GM19193 (cell line): ENCODE data around the gene ADAMTS17.

Experiments used
- POLR2A ChIP-seq: IDR thresholded peaks from 4 replicates; pipeline ENCODE4 v1.6.1; 2011; ENCODE audit not compliant: insufficient read depth, insufficient read length; ENCODE audit errors: extremely low read depth

The ADAMTS17 gene

DNA sequence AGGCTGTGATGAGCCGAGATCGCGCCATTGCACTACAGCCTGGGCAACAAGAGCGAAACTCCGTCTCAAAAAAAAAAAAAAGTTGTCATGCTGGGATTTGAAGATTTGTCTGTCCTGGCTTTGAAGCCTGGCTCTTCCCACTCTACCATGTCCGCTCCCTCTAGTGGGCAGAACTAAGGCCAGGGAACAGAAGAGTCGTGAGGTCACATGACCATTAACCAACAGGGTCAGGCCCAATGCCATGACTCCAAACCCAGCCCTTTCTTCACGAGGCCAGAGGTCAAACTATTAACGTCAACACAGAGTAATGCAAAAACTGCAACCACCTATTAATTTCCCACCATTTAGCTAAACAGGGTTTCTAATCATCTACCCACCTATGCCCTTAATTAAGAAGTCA is 212.1 kb downstream of the ADAMTS17 start:
- TF ChIP-seq POLR2A = no peak

DNA sequence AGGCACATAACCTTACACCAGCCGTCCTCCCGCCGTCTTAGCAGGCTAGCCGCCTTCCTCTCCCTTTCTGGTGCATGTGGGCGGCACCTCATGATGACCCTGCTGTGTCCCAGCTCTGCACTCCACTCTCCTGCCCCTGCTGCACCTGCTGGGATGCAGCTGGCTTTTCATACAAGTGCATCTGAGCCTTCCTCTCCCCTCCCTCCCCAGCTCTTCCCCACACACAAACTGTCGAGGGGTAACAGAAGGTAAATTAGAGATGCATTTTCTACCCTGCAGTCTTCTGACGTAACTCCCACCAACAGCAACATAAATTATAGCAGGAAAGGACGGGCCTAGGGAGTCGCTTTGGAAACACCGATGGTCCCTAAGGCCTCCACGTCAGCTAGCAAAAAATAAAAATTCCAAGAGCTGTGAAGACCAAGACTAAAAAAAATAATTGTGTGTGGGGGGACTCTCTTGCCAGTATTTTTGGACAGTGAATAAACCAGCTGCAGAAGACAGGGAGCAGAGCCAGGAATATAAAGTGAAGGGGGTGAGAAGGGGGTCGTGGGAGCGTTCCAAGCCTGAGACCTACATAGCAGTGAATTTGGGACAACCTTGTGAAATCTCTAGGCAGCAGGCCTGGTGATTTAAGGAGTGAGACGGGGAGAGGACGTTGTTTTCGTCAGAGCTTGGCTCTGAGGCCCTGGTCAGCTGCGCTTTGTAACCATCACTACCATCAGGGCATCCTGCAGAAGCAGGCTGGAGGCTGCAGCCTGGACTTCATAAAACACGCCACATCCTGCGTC is 216.2 kb downstream of the ADAMTS17 start:
- TF ChIP-seq POLR2A = no peak

DNA sequence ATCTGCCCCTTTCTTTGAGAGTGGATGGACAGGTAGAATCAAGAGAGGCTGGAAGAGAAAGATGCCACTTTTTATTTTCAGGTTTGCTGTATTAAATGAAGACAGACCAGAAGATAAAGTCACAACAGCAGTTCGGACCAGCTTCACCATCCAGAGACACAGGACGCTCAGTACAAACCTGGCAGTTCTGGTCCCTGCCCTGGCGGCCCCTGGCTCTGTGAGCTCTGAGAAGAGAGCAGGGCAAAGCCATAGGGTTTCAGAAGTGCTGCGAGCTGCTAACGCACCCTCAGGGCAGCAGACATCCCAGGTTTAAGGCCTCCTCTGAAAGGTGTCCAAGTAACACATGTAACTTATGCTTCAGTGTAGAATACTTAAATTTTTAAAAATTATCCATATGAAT is 216.8 kb downstream of the ADAMTS17 start:
- no peak for TF ChIP-seq POLR2A

GRCh38 chr15:100124361-100124760 is 217.4 kb downstream of the ADAMTS17 start:
- TF ChIP-seq POLR2A = no peak

GRCh38 chr15:100123611-100124010 is 218.2 kb downstream of the ADAMTS17 start:
- TF ChIP-seq POLR2A = no peak

GRCh38 chr15:100121285-100121684 is 220.5 kb downstream of the ADAMTS17 start:
- no peak for TF ChIP-seq POLR2A

DNA sequence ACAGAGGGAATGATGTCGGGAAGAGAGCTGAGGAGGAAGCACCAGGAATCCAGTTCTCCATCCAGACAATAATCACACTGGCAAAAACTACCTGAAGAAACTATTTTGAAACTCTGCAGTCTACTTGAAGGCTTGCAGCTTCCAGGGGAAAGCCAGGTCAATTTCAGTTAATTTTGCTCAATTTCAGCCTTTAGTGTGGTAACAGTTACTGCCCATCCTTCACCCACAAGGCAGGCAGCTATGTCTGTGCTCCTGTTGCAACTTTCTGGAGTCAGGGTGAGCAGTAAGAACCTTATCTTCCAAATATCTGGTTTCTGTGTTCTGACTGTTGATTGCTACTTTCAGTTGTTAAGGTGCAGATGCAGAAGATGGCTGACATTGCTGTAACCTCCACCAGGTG is 221.7 kb downstream of the ADAMTS17 start:
- no peak for TF ChIP-seq POLR2A

- no peak for TF ChIP-seq POLR2A
Observed at GRCh38 chr15:100118546-100118945, 223.2 kb downstream of the ADAMTS17 start.

DNA sequence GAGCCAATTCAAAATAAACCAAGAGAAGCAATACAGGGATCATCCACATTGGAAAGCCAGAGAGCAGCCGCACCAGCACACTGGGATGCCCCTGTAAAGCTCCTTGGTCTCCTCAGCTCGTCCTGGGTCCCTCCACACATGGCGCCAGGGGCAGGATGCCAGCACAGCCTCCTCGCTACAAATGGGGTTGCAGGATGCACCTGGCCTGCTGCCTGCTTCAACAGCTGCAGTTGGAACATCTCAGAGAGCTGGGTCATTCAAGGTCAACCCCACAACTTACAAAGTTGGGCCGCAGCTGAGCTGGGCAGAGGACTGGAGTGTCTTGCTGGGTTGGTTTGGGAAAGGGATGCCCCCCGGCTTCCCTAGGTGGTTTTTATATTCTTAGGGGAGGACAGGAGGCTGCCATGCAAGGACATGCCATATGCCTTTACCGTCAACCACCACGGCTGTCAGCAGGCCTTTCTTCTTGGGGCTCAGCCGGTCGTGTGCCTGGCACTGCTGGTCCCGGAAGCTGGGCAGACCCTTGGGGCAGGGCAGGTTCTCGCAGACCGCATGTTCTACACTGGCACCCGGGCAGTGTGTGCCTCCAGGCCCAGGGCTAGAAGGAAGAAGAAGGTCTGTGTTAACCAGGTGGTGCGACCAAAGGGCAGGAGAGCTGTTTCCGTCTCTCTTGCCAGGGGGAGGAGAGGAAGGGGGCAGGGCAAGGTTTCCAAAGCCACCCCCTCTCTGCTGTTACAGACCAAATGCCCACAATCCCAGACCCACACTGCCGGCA is 225.2 kb downstream of the ADAMTS17 start:
- no peak for TF ChIP-seq POLR2A

DNA sequence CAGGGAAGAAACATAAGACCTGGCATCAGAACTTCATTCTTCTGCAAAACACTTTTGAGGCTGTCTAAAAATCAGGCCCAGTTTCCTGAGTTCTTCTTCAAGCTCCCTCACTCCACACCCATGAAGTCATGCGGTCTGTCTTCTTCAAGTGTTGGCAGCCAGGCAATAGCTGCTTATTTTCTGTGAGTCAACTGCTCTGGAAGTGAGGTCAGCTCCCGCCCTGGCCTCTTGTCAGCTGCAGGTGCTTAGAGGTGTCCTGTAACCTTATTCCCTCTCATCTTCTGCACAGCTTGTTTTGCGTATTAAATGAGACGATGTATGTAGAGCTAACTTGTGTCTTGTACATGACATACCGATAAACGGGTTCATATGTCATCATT is 226.1 kb downstream of the ADAMTS17 start:
- no peak for TF ChIP-seq POLR2A

DNA sequence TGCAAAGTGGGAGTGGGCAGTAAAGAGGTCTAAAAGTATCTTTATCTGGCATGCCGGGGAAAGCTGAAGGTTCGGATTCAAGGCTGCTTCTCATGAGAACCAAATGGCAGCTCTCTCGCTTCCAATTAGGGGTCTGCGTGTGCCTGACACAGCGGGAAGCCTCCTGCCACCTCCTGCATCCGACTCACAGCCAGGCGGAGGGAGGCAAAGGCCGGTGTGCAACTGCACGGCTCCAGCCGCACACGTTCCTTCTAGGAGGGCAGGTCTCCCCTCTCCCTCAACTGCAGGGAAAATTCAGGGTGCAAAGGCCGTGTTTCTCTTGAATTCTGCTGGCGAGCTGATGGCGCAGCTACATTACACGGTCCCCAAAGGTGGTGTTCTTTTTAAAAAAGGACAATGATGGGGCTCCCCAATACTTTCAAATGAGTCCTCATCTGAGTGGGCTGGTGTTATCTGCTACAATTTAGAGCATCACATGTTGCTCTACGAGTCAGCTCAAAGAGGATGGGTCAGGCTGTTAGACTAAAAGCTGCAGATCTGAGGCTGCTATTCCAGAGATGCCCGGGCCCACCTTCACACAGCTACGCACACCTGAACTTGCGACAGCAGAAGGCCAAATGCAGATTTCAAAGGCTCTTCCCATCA is 226.6 kb downstream of the ADAMTS17 start:
- TF ChIP-seq POLR2A = no peak

- TF ChIP-seq POLR2A = no peak
Observed at GRCh38 chr15:100114571-100114970, 227.2 kb downstream of the ADAMTS17 start.

- TF ChIP-seq POLR2A = no peak
Observed at GRCh38 chr15:100114100-100114499, 227.7 kb downstream of the ADAMTS17 start.

- TF ChIP-seq POLR2A = no peak
Observed at GRCh38 chr15:100113351-100114080, 228.3 kb downstream of the ADAMTS17 start.
